MCF 10A (cell line): ENCODE results near the gene EHD4. TPM values are rescaled to one million over a fixed set of nuclear protein-coding genes. Genes with fewer than 3 reads are reported as not detected.

ENCODE experiments used
- BruUV-seq: library from RNA; stranded (reverse); fragments of 400-500 nt; replicated peaks from 2 replicates; lab custom pipeline; 2021; lab: Mats Ljungman, UMichigan
- CTCF ChIA-PET: fragments of 300-600 bp; sonication (Branson Sonifier 250); formaldehyde crosslinking; extraction: SDS; loops from one replicate; lab custom pipeline; 2021; ENCODE audit warnings: antibody characterized with exemption, inconsistent platforms; lab: Yijun Ruan, JAX
- POLR2A ChIA-PET: fragments of 300-600, 350-650 bp; sonication (Branson Sonifier 250); formaldehyde crosslinking; extraction: SDS; loops from one replicate; lab custom pipeline; 2020; ENCODE audit warnings: antibody characterized with exemption, inconsistent platforms; lab: Yijun Ruan, JAX
- DNase-seq: peaks from one replicate; pipeline ENCODE4 v3.0.0-alpha.2; 2018; ENCODE audit not compliant: unreplicated experiment
- H3K27ac Mint-ChIP-seq: one replicate; pipeline ENCODE4 v1.8.0; 2022; ENCODE audit warnings: mild to moderate bottlenecking, low read depth, mixed read lengths; ENCODE audit not compliant: unreplicated experiment
- H3K27me3 Mint-ChIP-seq: one replicate; pipeline ENCODE4 v1.8.0; 2022; ENCODE audit warnings: mixed read lengths; ENCODE audit not compliant: insufficient read depth, unreplicated experiment
- H3K36me3 Mint-ChIP-seq: one replicate; pipeline ENCODE4 v1.8.0; 2022; ENCODE audit warnings: mild to moderate bottlenecking, moderate library complexity, mixed read lengths; ENCODE audit not compliant: insufficient read depth, unreplicated experiment
- H3K4me1 Mint-ChIP-seq: one replicate; pipeline ENCODE4 v1.8.0; 2022; ENCODE audit warnings: mixed read lengths; ENCODE audit not compliant: insufficient read depth, unreplicated experiment
- H3K4me3 Mint-ChIP-seq: one replicate; pipeline ENCODE4 v1.8.0; 2022; ENCODE audit warnings: mild to moderate bottlenecking, moderate library complexity, mixed read lengths; ENCODE audit not compliant: unreplicated experiment
- H3K9me3 Mint-ChIP-seq: one replicate; pipeline ENCODE4 v1.8.0; 2022; ENCODE audit warnings: mixed read lengths; ENCODE audit not compliant: unreplicated experiment
- intact Hi-C: fragments of 100-400 bp; cut with micrococcal nuclease; formaldehyde crosslinking; loops from 2 replicates; pipeline ENCODE4 v1.14.1; 2022
- total RNA-seq: library from RNA; stranded (reverse); gene quantifications from 2 replicates; pipeline ENCODE4 v1.2.3, GENCODE V29; 2022
- TF ChIP-seq, protein P1 (sequence below): fragments of 200-600 bp; IDR thresholded peaks from one replicate; pipeline ENCODE4 v1.8.0; 2022; ENCODE audit warnings: antibody characterized with exemption, mild to moderate bottlenecking; ENCODE audit not compliant: unreplicated experiment

EHD4 gene
- total RNA-seq, 1 experiment from 2014 or later = 27.1 TPM

DNA sequence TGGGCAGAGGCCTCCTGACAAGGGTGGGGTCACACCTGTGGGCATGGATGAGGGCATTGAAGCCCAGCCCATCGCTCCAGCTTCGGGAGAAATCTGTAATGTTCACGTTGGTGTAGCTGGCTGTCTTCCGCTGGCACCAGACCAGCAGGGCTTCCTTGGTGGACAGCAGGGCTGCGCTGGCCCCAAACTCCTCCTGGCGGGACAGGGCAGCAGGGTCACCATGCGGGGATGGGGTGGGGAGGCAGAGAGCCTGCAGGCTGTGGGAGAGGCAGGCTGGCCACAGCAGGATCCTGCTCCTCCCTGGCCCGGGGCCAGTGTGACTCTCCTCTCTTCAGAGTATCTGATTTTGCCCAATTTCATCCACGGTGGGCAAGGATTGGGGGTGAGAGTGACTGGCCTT, 84.5 kb downstream of the EHD4 start:
- CTCF ChIA-PET = no interaction called here
- H3K27ac Mint-ChIP-seq = no peak overlapping the region
- BruUV-seq = no TSS peak
- no peak for DNase-seq
- H3K36me3 Mint-ChIP-seq = no peaks in the 10 kb centered on the region
- H3K4me1 Mint-ChIP-seq = no peaks in the 10 kb centered on the region
- H3K4me3 Mint-ChIP-seq = no peak overlapping the region
- intact Hi-C loops = no loop called here
- TF ChIP-seq, protein P1, sequence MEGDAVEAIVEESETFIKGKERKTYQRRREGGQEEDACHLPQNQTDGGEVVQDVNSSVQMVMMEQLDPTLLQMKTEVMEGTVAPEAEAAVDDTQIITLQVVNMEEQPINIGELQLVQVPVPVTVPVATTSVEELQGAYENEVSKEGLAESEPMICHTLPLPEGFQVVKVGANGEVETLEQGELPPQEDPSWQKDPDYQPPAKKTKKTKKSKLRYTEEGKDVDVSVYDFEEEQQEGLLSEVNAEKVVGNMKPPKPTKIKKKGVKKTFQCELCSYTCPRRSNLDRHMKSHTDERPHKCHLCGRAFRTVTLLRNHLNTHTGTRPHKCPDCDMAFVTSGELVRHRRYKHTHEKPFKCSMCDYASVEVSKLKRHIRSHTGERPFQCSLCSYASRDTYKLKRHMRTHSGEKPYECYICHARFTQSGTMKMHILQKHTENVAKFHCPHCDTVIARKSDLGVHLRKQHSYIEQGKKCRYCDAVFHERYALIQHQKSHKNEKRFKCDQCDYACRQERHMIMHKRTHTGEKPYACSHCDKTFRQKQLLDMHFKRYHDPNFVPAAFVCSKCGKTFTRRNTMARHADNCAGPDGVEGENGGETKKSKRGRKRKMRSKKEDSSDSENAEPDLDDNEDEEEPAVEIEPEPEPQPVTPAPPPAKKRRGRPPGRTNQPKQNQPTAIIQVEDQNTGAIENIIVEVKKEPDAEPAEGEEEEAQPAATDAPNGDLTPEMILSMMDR = no peak
- H3K9me3 Mint-ChIP-seq = no peaks in the 10 kb centered on the region
- POLR2A ChIA-PET = no interaction called here
- H3K27me3 Mint-ChIP-seq = no peaks in the 10 kb centered on the region

DNA sequence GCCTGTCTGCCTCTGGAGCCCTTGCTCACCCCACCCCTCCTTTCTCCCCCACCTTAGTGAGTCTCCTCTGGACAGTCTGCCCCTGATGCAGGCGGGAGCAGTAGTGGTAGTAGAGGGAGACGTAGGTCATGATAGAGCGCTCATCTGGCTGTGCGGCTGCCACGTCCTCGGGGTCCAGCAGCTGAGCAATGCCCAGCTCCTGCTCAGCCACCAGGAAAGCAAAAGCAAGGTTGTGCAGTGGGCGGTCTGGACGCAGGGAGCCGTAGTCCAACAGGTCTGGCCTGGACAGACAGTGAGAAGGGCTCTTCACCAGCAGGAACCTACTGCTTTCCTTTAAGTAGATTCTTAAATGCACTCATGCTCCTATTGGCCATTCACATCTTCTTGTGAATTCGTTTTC, 85.2 kb downstream of the EHD4 start:
- no peak for DNase-seq
- BruUV-seq = no TSS peak
- Mint-ChIP-seq H3K36me3 (no peaks in the 10 kb centered on the region), H3K4me1 (no peaks in the 10 kb centered on the region), H3K27me3 (no peaks in the 10 kb centered on the region), H3K27ac (no peak overlapping the region), H3K9me3 (no peaks in the 10 kb centered on the region), H3K4me3 (no peak overlapping the region)
- ChIA-PET CTCF (no interaction called here), POLR2A (no interaction called here)
- intact Hi-C loops = no loop called here
- TF ChIP-seq, protein P1 = no peak

- intact Hi-C loops = no loop called here
- POLR2A ChIA-PET = no interaction called here
- Mint-ChIP-seq H3K9me3 (no peaks in the 10 kb centered on the region), H3K27me3 (no peaks in the 10 kb centered on the region), H3K4me1 (no peaks in the 10 kb centered on the region), H3K36me3 (no peaks in the 10 kb centered on the region), H3K27ac (no peak overlapping the region), H3K4me3 (no peak overlapping the region)
- BruUV-seq = no TSS peak
- CTCF ChIA-PET = no interaction called here
- TF ChIP-seq, protein P1 = no peak
- no peak for DNase-seq
Observed at GRCh38 chr15:41886741-41887140, 85.6 kb downstream of the EHD4 start.

DNA sequence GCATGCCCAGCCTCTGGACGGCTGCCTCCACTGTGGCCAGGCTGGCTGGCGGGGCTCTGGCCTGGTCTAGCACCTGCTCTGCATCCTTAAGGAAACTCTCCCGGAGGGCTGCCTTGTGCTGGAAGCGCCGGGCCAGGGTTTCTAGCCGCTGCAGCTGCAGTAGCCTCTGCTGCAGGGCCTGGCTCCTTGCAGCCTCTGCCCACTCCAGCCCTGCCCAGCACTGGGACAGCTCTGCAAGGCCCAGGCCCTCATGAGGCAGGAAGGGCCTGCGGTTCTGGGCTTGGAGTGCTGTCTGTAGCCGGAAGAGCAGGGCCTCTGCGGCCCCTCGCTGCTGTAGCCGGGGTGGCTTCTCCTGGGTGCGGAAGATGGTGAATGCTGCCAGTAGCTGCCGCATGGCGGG, 86.5 kb downstream of the EHD4 start:
- Mint-ChIP-seq H3K4me3 (no peak overlapping the region), H3K27ac (no peak overlapping the region), H3K4me1 (no peaks in the 10 kb centered on the region), H3K27me3 (no peaks in the 10 kb centered on the region), H3K36me3 (no peaks in the 10 kb centered on the region), H3K9me3 (no peaks in the 10 kb centered on the region)
- BruUV-seq = no TSS peak
- CTCF ChIA-PET = interaction anchor here (0.6 kb wide), 1 partner anchor 413 kb away, joined by 3 read pairs; no protein-coding TSS in a partner anchor
- POLR2A ChIA-PET = no interaction called here
- TF ChIP-seq, protein P1 = no peak
- no peak for DNase-seq
- intact Hi-C loops = no loop called here
